GM18858 (cell line): ENCODE data around the gene GRK1.
"Not testable (repeated sequence)": the region's sequence is repeated elsewhere in the genome, so short reads cannot be mapped to it uniquely, and the experiment has no call there.

ENCODE experiments used
- ATAC-seq: cut with Tn5 transposase; IDR thresholded peaks from one replicate; pipeline ENCODE4 v1.9.1; 2021; ENCODE audit not compliant: unreplicated experiment

The GRK1 gene

GRCh38 chr13:113742445-113743120, 75.6 kb downstream of the GRK1 start:
- ATAC-seq: no peak

DNA sequence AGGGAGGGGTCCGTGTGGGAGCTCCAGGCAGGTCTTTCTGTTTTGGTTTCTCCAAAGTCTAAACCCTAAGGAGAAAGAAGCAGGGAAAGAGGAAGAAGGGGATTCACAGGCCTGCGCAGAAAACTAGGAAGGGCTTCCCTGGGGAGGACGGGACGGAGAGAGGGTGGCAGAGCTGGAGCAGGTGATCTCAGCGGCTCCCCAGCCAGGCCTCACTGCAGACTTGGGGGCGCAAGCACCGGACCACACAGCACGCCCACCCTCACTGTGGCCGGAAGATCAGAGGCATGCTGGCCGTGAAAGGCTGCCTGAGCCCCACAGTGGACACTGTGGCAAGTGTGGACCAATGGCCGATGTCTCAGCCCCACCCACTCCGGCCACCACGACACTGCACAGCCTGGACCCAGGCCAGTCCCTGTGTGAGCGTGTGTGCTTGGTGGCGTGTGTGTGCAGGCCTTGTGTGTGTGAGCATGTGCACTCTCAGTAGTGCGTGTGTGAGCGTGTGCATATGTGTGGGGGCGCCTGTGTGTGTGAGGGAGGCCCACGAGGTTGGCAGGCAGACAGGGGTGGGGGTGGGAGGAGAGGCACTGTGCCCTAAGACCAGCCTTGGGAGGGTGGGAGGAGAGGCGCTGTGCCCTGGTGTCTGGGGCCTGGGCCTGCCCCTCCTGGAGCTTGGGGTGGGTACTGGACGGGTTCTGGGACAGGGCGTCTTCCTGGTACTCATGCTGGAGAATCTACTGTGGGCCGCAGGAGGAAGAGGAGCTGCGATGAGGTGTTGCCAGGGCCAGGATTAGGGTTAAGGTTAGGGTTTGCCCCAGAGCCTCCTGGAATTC, 76.6 kb downstream of the GRK1 start:
- no peak for ATAC-seq

DNA sequence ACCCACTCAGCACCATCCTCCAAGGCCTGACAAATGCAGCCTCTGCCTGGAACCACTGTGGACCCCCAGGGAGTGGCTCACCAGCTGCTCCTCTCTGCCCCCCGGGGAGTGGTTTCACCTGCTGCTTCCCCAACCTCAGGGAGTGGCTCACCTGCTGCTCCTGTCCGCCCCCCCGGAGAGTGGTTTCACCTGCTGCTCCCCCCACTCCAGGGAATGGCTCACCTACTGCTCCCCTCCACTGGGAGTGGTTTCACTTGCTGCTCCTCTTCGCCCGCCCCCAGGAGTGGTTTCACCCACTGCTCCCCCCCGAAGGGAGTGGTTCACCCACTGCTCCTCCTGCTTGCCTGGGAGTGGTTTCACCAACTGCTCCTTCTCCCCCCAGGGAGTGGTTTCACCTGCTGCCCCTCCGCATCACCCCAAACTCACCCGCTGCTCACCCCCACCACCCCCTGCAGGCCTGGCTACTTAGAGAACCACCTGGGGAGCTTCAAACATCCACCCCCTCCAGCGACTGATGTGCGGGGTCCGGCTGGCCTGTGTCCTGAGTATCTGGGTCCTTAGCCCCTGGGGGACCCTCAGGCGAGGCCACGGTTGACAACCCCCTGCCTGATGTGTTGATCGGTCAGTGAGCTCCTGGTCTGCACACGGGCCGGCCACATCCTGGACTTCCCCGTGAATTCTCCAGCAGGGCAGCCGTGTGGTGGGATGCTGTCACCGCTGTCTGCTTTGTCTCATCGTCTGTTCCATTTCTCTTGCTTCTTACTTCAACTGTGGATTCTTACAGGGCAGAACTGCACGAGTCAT, 77.4 kb downstream of the GRK1 start:
- no peak for ATAC-seq

DNA sequence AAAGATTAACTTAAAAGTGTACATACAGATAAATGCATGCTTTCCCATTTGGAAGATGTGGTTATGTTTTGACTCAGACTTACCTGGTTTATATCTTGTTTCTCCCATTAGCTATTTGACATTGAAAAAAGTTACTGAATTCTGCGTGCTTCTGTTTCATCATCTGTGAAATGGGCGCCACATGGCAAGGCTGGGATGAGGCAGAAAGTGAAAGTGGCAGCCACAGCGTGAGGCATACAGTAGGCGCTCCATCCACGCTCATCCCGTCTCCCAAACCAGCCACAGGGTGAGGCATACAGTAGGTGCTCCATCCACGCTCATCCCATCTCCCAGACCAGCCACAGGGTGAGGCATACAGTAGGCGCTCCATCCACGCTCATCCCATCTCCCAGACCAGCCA, 78.0 kb downstream of the GRK1 start:
- ATAC-seq: no peak

DNA sequence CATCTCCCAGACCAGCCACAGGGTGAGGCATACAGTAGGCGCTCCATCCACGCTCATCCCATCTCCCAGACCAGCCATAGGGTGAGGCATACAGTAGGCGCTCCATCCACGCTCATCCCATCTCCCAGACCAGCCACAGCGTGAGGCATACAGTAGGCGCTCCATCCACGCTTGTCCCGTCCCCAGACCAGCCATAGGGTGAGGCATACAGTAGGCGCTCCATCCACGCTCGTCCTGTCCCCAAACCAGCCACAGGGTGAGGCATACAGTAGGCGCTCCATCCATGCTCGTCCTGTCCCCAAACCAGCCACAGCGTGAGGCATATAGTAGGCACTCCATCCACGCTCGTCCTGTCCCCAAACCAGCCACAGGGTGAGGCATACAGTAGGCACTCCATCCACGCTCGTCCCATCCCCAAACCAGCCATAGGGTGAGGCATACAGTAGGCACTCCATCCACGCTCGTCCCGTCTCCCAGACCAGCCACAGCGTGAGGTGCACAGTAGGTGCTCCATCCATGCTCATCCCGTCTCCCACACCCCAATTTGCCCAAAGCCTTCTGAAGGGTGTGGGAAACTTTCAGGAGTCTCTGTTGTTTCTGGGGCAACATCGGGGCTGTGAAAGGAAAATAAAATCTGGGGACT, 78.6 kb downstream of the GRK1 start:
- not testable (repeated sequence) for ATAC-seq

DNA sequence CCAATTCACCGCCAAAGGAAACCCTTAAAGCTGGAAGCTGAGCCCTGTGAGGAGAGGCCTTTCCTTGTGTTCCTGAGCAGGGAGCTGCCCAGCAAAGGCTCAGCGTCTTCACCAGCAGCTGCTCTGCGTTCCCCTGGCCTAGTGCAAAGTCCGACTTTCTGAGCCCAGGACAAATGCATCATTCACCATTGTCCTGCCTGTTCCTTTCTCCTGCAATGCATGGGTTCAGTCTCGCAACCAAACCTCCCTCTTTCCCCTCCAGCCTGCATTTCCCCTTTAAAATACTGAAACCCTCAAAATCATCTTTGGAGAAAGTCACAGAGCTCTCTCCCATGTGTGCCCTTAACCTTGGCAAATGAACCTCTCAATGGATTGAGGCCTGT, 79.1 kb downstream of the GRK1 start:
- no peak for ATAC-seq

DNA sequence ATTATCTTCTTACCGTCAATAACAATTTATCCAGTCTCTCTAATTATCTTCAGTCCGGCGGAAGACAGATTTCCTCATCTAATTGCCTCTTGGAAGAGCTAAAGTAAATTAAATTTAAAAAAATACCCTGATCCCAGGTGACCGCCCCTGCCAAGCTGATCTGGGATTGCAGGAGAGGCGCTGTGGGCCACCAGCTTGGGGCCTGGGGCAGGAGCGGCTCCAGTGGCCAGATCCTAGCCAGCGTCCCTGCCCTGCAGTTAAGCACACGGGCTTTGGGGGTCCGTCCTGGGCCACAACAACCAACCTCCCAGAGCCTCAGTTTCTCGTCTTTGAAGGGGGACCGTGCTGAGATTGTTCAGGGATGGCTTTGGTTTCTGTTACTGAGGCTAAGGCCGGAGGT, 79.7 kb downstream of the GRK1 start:
- ATAC-seq: no peak

- no peak for ATAC-seq
Measured at GRCh38 chr13:113747291-113747833, 80.3 kb downstream of the GRK1 start.

GRCh38 chr13:113748101-113748861, 81.3 kb downstream of the GRK1 start:
- no peak for ATAC-seq

- no peak for ATAC-seq
Measured at GRCh38 chr13:113748862-113749451, 81.9 kb downstream of the GRK1 start.

GRCh38 chr13:113749507-113749906, 82.5 kb downstream of the GRK1 start:
- ATAC-seq: no peak

DNA sequence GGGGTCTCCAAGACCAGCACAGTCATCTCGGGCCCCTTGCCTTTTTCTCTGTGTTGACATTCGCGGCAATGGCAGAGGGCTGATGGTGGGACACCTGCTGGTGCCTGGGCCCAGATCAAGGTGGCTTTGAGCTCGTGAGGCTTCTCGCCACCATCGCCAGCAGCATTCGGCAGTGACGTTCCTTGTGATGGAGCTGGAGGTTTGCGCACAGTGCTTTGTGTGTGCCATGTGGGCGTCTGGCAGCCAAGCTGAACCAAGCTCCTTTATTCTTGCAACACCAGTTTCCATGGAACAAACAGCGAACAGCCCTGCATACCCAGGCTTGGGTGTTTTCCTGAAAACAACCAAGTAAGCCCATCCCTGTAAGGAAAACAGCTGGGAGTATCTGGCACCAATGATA, 82.9 kb downstream of the GRK1 start:
- ATAC-seq: no peak

- ATAC-seq: no peak
Measured at GRCh38 chr13:113750554-113751399, 83.8 kb downstream of the GRK1 start.

- no peak for ATAC-seq
Measured at GRCh38 chr13:113751491-113751890, 84.5 kb downstream of the GRK1 start.

DNA sequence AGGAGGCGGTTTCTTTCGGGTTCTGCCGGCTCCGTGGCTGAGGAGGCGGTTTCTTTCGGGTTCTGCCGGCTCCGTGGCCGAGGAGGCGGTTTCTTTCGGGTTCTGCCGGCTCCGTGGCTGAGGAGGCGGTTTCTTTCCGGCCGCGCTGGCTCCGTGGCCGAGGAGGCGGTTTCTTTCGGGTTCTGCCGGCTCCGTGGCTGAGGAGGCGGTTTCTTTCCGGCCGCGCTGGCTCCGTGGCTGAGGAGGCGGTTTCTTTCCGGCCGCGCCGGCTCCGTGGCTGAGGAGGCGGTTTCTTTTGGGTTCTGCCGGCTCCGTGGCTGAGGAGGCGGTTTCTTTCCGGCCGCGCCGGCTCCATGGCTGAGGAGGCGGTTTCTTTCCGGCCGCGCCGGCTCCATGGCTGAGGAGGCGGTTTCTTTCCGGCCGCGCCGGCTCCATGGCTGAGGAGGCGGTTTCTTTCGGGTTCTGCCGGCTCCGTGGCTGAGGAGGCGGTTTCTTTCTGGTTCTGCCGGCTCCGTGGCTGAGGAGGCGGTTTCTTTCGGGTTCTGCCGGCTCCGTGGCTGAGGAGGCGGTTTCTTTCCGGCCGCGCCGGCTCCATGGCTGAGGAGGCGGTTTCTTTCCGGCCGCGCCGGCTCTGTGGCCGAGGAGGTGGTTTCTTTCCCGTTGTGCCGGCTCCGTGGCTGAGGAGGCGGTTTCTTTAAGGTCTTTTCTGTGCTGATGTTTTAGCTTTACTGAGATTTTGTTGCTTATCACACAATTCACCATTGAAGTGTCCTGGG, 85.4 kb downstream of the GRK1 start:
- ATAC-seq: not testable (repeated sequence)

- no peak for ATAC-seq
Measured at GRCh38 chr13:113753171-113753570, 86.2 kb downstream of the GRK1 start.

DNA sequence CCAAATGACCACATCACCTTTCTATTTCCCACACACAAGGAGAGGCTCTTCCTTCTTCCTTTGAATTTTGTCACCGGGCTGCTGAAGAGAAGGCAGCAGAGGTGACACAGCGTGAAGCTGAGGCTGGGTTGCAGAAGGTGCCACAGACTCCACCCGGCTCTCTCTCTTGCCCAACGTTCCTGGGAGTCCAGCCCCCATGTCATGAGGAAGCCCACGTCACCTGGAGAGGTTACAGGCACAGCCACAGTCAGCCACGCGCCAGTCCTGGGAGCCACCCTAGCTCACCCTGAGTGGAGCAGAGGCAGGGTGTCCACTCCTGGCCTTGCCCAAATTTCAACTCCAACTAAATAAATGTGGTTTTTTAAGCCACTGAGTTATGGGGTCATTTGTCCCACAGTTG, 87.2 kb downstream of the GRK1 start:
- ATAC-seq: no peak

DNA sequence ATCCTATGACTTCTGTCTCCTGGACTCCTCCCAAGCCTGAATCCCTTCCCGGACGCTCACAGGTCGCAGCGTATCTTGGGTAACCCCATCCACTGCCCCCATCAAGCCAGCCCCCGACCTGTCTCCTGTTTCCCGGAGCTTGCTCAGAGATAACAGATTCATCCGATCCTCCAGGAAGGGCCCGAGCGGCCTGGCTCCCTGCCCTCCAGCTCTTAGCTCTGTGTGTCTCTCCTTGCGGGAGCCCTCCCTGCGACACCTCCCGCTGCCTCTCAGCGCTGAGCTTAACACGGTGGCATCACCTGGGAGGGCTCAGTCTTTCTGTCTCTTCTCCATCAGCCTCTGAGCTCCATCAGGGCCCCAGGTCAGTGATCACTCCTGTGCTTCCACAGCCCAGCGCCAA, 87.7 kb downstream of the GRK1 start:
- ATAC-seq: no peak
